H1 (cell line): ENCODE results near the gene ZNF225. TPM values are rescaled to one million over a fixed set of nuclear protein-coding genes. Genes with fewer than 3 reads are reported as not detected.

Experiments used
- CTCF ChIA-PET: fragments of 300-600 bp; sonication (Branson Sonifier 250); formaldehyde crosslinking; loops from one replicate; lab custom pipeline; 2021; ENCODE audit not compliant: partially characterized antibody; lab: Charles Lee
- POLR2A ChIA-PET: fragments of 300-600 bp; sonication (Branson Sonifier 250); formaldehyde crosslinking; loops from one replicate; lab custom pipeline; 2021; ENCODE audit warnings: inconsistent platforms; ENCODE audit not compliant: partially characterized antibody; lab: Charles Lee
- DNase-seq, 2 experiments: peaks; one replicate each; pipeline versions ENCODE4 v3.0.0 to v3.0.0-alpha.2; 2010 to 2022; ENCODE audit warnings: low spot score in 2 of 2, low read depth in 1 of 2, mixed read lengths in 1 of 2
- FAIRE-seq: peaks from 2 replicates; lab custom pipeline; 2011; peaks lifted over from hg19 to GRCh38; lab: Jason Lieb, UNC
- H2AFZ ChIP-seq: 2 replicates; pipeline ENCODE4 v1.8.1; 2012; ENCODE audit warnings: low read length, inconsistent platforms
- H2AK5ac ChIP-seq: 2 replicates; pipeline ENCODE4 v1.6.1; 2013; ENCODE audit warnings: low read depth, low read length
- H2BK120ac ChIP-seq: replicated peaks from 2 replicates; pipeline ENCODE3; 2013; ENCODE audit warnings: low read depth, low read length, inconsistent platforms
- H2BK12ac ChIP-seq: 2 replicates; pipeline ENCODE4 v1.6.1; 2013; ENCODE audit warnings: low read depth, low read length
- H2BK15ac ChIP-seq: 2 replicates; pipeline ENCODE4 v1.6.1; 2013; ENCODE audit warnings: low read length
- H2BK20ac ChIP-seq: 2 replicates; pipeline ENCODE4 v1.6.1; 2013; ENCODE audit warnings: low read length
- H2BK5ac ChIP-seq: 2 replicates; pipeline ENCODE4 v1.6.1; 2013; ENCODE audit warnings: low read depth, low read length
- H3K14ac ChIP-seq: 2 replicates; pipeline ENCODE4 v1.6.1; 2013; ENCODE audit warnings: inconsistent platforms; ENCODE audit not compliant: insufficient read length
- H3K18ac ChIP-seq: 2 replicates; pipeline ENCODE4 v1.6.1; 2013; ENCODE audit warnings: low read length; ENCODE audit errors: extremely low read depth
- H3K23ac ChIP-seq: 2 replicates; pipeline ENCODE4 v1.6.1; 2013; ENCODE audit warnings: inconsistent platforms; ENCODE audit not compliant: insufficient read length
- H3K23me2 ChIP-seq: 2 replicates; pipeline ENCODE4 v1.6.1; 2013; ENCODE audit warnings: low read depth, low read length
- H3K27ac ChIP-seq: 2 replicates; pipeline ENCODE4 v1.6.1; 2011; ENCODE audit warnings: low read depth, low read length, inconsistent platforms
- H3K27me3 ChIP-seq, 4 experiments: replicated peaks in 1 of 4; 1 replicate in 1 of 4; 2 replicates in 3 of 4; pipeline versions ENCODE4 v1.6.1 to v1.8.1; 2011 to 2013; ENCODE audit warnings: low read length in 3 of 4, mild to moderate bottlenecking in 3 of 4, inconsistent platforms in 2 of 4, mixed read lengths in 2 of 4, moderate library complexity in 1 of 4; ENCODE audit not compliant: control insufficient read depth in 3 of 4, insufficient read depth in 3 of 4; ENCODE audit errors: extremely low read depth in 1 of 4
- H3K36me3 ChIP-seq, 4 experiments: 2 replicates each; pipeline versions ENCODE4 v1.6.1 to v1.8.1; 2011 to 2013; ENCODE audit warnings: mild to moderate bottlenecking in 4 of 4, low read length in 3 of 4, moderate library complexity in 2 of 4, control low read depth in 1 of 4, inconsistent platforms in 1 of 4; ENCODE audit not compliant: insufficient read depth in 4 of 4, control insufficient read depth in 2 of 4
- H3K4ac ChIP-seq: replicated peaks from 2 replicates; pipeline ENCODE3; 2013; ENCODE audit warnings: low read length, low read depth, mixed read lengths, inconsistent platforms; ENCODE audit not compliant: insufficient read length
- H3K4me1 ChIP-seq, 4 experiments: replicated peaks in 1 of 4; 1 replicate in 1 of 4; 2 replicates in 3 of 4; pipeline versions ENCODE4 v1.6.1 to v1.8.1; 2011 to 2013; ENCODE audit warnings: low read length in 3 of 4, inconsistent platforms in 2 of 4, mixed read lengths in 1 of 4; ENCODE audit not compliant: insufficient read depth in 4 of 4, control insufficient read depth in 3 of 4
- H3K4me2 ChIP-seq, 2 experiments: 2 replicates each; pipeline versions ENCODE4 v1.6.1 to v1.8.1; 2011 to 2013; ENCODE audit warnings: low read depth in 2 of 2, low read length in 2 of 2, control low read depth in 1 of 2, inconsistent platforms in 1 of 2, mild to moderate bottlenecking in 1 of 2; ENCODE audit not compliant: insufficient read depth in 1 of 2
- H3K4me3 ChIP-seq, 4 experiments: fragments of 200-600, 300-600 bp in 1 of 4; sonication (generic), shearing (Covaris generic), sonication (Bioruptor Twin) in 1 of 4; 2 replicates each; pipeline versions ENCODE4 v1.5.1 to v1.8.1; 2011 to 2016; ENCODE audit warnings: low read length in 4 of 4, low read depth in 3 of 4, control low read depth in 2 of 4, inconsistent platforms in 2 of 4, mild to moderate bottlenecking in 2 of 4, mixed read lengths in 1 of 4, moderate library complexity in 1 of 4; ENCODE audit not compliant: insufficient read depth in 2 of 4; ENCODE audit errors: extremely low read depth in 1 of 4
- H3K56ac ChIP-seq: replicated peaks from 2 replicates; pipeline ENCODE3; 2013; ENCODE audit warnings: low read depth, mild to moderate bottlenecking, mixed read lengths, low read length, inconsistent platforms; ENCODE audit not compliant: insufficient read length
- H3K79me1 ChIP-seq: 2 replicates; pipeline ENCODE4 v1.6.1; 2013; ENCODE audit warnings: low read depth, low read length, control low read depth
- H3K79me2 ChIP-seq, 2 experiments: 2 replicates each; pipeline versions ENCODE4 v1.6.1 to v1.8.1; 2012 to 2013; ENCODE audit warnings: low read length in 2 of 2, mild to moderate bottlenecking in 2 of 2, inconsistent platforms in 1 of 2; ENCODE audit not compliant: insufficient read depth in 2 of 2, control insufficient read depth in 1 of 2
- H3K9ac ChIP-seq, 4 experiments: replicated peaks in 1 of 4; 1 replicate in 1 of 4; 2 replicates in 3 of 4; pipeline versions ENCODE4 v1.6.1 to v1.8.1; 2011 to 2013; ENCODE audit warnings: low read depth in 3 of 4, low read length in 3 of 4, control low read depth in 2 of 4, mild to moderate bottlenecking in 2 of 4, moderate library complexity in 2 of 4, inconsistent platforms in 1 of 4; ENCODE audit errors: extremely low read depth in 1 of 4
- H3K9me3 ChIP-seq, 2 experiments: 2 replicates each; pipeline versions ENCODE4 v1.6.1 to v1.8.1; 2012 to 2013; ENCODE audit warnings: mild to moderate bottlenecking in 2 of 2, moderate library complexity in 2 of 2, control low read depth in 1 of 2, inconsistent platforms in 1 of 2, low read depth in 1 of 2, low read length in 1 of 2, mixed read lengths in 1 of 2; ENCODE audit not compliant: insufficient read depth in 2 of 2
- H4K20me1 ChIP-seq, 2 experiments: replicated peaks in 1 of 2; 2 replicates each; pipeline versions ENCODE3 to v1.8.1; 2011 to 2013; ENCODE audit warnings: inconsistent platforms in 2 of 2, low read length in 2 of 2, mild to moderate bottlenecking in 1 of 2; ENCODE audit not compliant: insufficient read depth in 2 of 2, control insufficient read depth in 1 of 2
- H4K5ac ChIP-seq: 2 replicates; pipeline ENCODE4 v1.6.1; 2013; ENCODE audit warnings: low read length, low read depth, mixed read lengths, inconsistent platforms; ENCODE audit not compliant: insufficient read length
- H4K8ac ChIP-seq: 2 replicates; pipeline ENCODE4 v1.8.0; 2013; ENCODE audit warnings: mild to moderate bottlenecking, moderate library complexity, low read length, inconsistent platforms; ENCODE audit not compliant: insufficient read depth; ENCODE audit errors: extremely low read depth
- H4K91ac ChIP-seq: replicated peaks from 2 replicates; pipeline ENCODE3; 2013; ENCODE audit warnings: low read length, mixed read lengths, inconsistent platforms; ENCODE audit not compliant: insufficient read length
- ASH2L ChIP-seq: fragments of 200-600, 300-600 bp; sonication (generic); IDR thresholded peaks from one replicate; pipeline ENCODE4 v1.7.1; 2017; ENCODE audit warnings: low read length
- CHD2 ChIP-seq: IDR thresholded peaks from 2 replicates; pipeline ENCODE4 v1.6.1; 2012; ENCODE audit warnings: low read length, improper control_type of control experiment
- EGR1 ChIP-seq: IDR thresholded peaks from 2 replicates; pipeline ENCODE4 v1.6.1; 2011; ENCODE audit warnings: low read depth, low read length, borderline replicate concordance
- EZH2 ChIP-seq: fragments of 200-600 bp; sonication (generic); IDR thresholded peaks from 2 replicates; pipeline ENCODE4 v1.7.1; 2012; ENCODE audit warnings: low read depth, mild to moderate bottlenecking, moderate library complexity, low read length, inconsistent platforms; ENCODE audit not compliant: severe bottlenecking
- HDAC2 ChIP-seq, 2 experiments: fragments of 300-600 bp in 1 of 2; sonication (generic) in 1 of 2; IDR thresholded peaks; 2 replicates each; pipeline ENCODE4 v1.6.1; 2011 to 2012; ENCODE audit warnings: low read depth in 2 of 2, low read length in 2 of 2, mild to moderate bottlenecking in 2 of 2, moderate library complexity in 2 of 2, borderline replicate concordance in 1 of 2, inconsistent platforms in 1 of 2
- JUN ChIP-seq: IDR thresholded peaks from 2 replicates; pipeline ENCODE4 v1.6.1; 2011; ENCODE audit warnings: low read depth, mild to moderate bottlenecking, improper control_type of control experiment, low read length
- JUND ChIP-seq: IDR thresholded peaks from 2 replicates; pipeline ENCODE4 v1.6.1; 2011; ENCODE audit warnings: mild to moderate bottlenecking, improper control_type of control experiment, low read length
- RFX5 ChIP-seq: IDR thresholded peaks from 2 replicates; pipeline ENCODE4 v1.6.1; 2011; ENCODE audit warnings: low read depth, low read length, improper control_type of control experiment, borderline replicate concordance
- SP2 ChIP-seq: IDR thresholded peaks from 2 replicates; pipeline ENCODE4 v1.6.1; 2012; ENCODE audit warnings: mild to moderate bottlenecking, low read length, inconsistent platforms
- SRF ChIP-seq: IDR thresholded peaks from 2 replicates; pipeline ENCODE4 v1.6.1; 2011; ENCODE audit warnings: mild to moderate bottlenecking, low read depth, low read length, moderate library complexity
- TAF1 ChIP-seq: IDR thresholded peaks from 2 replicates; pipeline ENCODE4 v1.6.1; 2011; ENCODE audit warnings: mild to moderate bottlenecking, low read depth, low read length
- WGBS, 2 experiments: shearing (Covaris generic) in 1 of 2; methylation state at CpG; one replicate each; pipeline versions ENCODE4 v1.1.6 to v1.1.7; 2013 to 2015; ENCODE audit warnings: low lambda C conversion rate in 2 of 2, mixed read lengths in 2 of 2, inconsistent platforms in 1 of 2, low coverage in 1 of 2, missing lambda C conversion rate in 1 of 2; ENCODE audit not compliant: insufficient replicate concordance in 2 of 2, insufficient coverage in 1 of 2, insufficient read length in 1 of 2; ENCODE audit errors: extremely low coverage in 1 of 2, missing lambda C conversion rate in 1 of 2; 5-methylcytosine and 5-hydroxymethylcytosine counted together
- polyA plus RNA-seq, 7 experiments: library from polyadenylated mRNA; depleted of rRNA in 3 of 7; stranded (reverse) in 5 of 7; unstranded in 2 of 7; fragments of >200 nt in 5 of 7; fragments of 200-250 nt in 2 of 7; gene quantifications; 1 replicate in 5 of 7; 2 replicates in 1 of 7; 4 replicates in 1 of 7; pipeline versions ENCODE4 v1.2.1 to v1.2.3, GENCODE V29; 2011 to 2013; ENCODE audit warnings: missing spikeins in 2 of 7, mixed read lengths in 2 of 7
- total RNA-seq: library from RNA; stranded (reverse); fragmentation: NEBNext Ultra II Directional; extraction: Animal tissue kit (Norgen Biotek cat#: 25700); gene quantifications from 2 replicates; pipeline ENCODE4 v1.2.1, GENCODE V29; 2021

Gene ZNF225
- total and polyA plus RNA-seq, 2 of the 8 experiments (the other 6 are each of a cell fraction or from before 2014, with no cell fraction given), result 0.98 to 5.0 TPM

DNA sequence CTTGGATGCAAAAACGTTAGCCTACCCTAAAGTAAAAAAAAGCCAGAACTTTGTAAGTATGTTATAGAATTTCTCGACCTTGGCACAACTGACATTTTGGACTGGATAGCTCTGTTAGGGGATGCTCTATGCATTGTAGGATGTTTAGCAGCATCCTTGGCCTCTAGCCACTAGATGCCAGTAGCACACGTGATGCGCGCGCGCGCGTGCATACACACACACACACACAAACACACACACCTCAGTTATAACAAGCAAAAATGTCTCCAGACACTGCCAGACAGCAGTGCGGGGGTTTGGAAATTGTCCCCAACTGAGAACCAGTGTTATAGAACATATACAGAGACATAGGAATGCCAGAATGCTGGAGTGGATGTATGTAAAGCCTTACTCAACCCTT, 68.9 kb downstream of the ZNF225 start:
- H2BK15ac ChIP-seq, result no peak overlapping the region
- no peak overlapping the region for H3K56ac ChIP-seq
- H2AK5ac ChIP-seq, result no peak overlapping the region
- H3K23me2 ChIP-seq, result no peaks in the 10 kb centered on the region
- peaks cover 2 to 9% (median 3%) of the 10 kb centered on the region in 4 experiments; a peak in 6 of 8 replicates for H3K36me3 ChIP-seq
- no peak overlapping the region for H2AFZ ChIP-seq
- no peak overlapping the region for H3K4me3 ChIP-seq
- H4K5ac ChIP-seq, result no peak overlapping the region
- no peak overlapping the region for H2BK20ac ChIP-seq
- H2BK12ac ChIP-seq, result no peak overlapping the region
- no peak overlapping the region for H3K4me2 ChIP-seq
- no peaks in the 10 kb centered on the region for H4K20me1 ChIP-seq
- FAIRE-seq (no peak), DNase-seq (no peak)
- no peak overlapping the region for H2BK5ac ChIP-seq
- no peaks in the 10 kb centered on the region for H3K27me3 ChIP-seq
- TF ChIP-seq JUND, result no peak
- no peak for TF ChIP-seq JUN
- no peak for TF ChIP-seq ASH2L
- no peak for TF ChIP-seq TAF1
- no peak for TF ChIP-seq HDAC2 (IDR thresholded peaks at IDR 0.05; ENCODE audit: borderline replicate concordance in 1 of 2, low read depth in 2 of 2, low read length in 2 of 2)
- no peak for TF ChIP-seq CHD2
- TF ChIP-seq SP2, result no peak
- no peak for TF ChIP-seq SRF
- no peak for TF ChIP-seq RFX5
- TF ChIP-seq EGR1, result no peak
- no peak for TF ChIP-seq EZH2
- no peak overlapping the region for H3K9ac ChIP-seq
- POLR2A ChIA-PET, result interaction anchor here (1.7 kb wide), 1 partner anchor 17 kb away, joined by 6 read pairs; the partner anchor contains the start of gene ZNF226
- H4K8ac ChIP-seq, result no peak overlapping the region
- H3K79me1 ChIP-seq, result no peaks in the 10 kb centered on the region
- CTCF ChIA-PET, result no interaction called here
- H4K91ac ChIP-seq, result no peak overlapping the region
- no peak overlapping the region for H3K4ac ChIP-seq
- H3K9me3 ChIP-seq, result peaks cover 8 to 14% of the 10 kb centered on the region in 2 experiments
- no peak overlapping the region for H3K23ac ChIP-seq
- no peak overlapping the region for H2BK120ac ChIP-seq
- 89% methylated on average over 10 of the region's 10 CpGs; no CpG with 5 or more reads in 1 of the 2 experiments for WGBS, 2 experiments
- no peaks in the 10 kb centered on the region for H3K79me2 ChIP-seq
- H3K4me1 ChIP-seq, result no peaks in the 10 kb centered on the region
- no peak overlapping the region for H3K14ac ChIP-seq
- no peak overlapping the region for H3K18ac ChIP-seq
- no peak overlapping the region for H3K27ac ChIP-seq
